Dedifferentiated amniotic fluid mesenchymal stem cell (primary cell): ENCODE data around the gene COL15A1.
"Not testable (repeated sequence)": the region's sequence is repeated elsewhere in the genome, so short reads cannot be mapped to it uniquely, and the experiment has no call there.

Experiments
- DNase-seq: peaks from one replicate; pipeline ENCODE4 v3.0.0-alpha.2; 2016; ENCODE audit errors: extremely low spot score

Gene COL15A1

GRCh38 chr9:99079542-99079941 lies 135.8 kb downstream of the COL15A1 start:
- DNase-seq: no peak

- DNase-seq: no peak
Measured at GRCh38 chr9:99083051-99083450, 139.3 kb downstream of the COL15A1 start.

- DNase-seq: peak; percentile 24
Measured at GRCh38 chr9:99085949-99086948, 142.5 kb downstream of the COL15A1 start.

GRCh38 chr9:99087462-99087861 lies 143.8 kb downstream of the COL15A1 start:
- DNase-seq: no peak

- no peak for DNase-seq
Measured at GRCh38 chr9:99090336-99091130, 146.8 kb downstream of the COL15A1 start.

GRCh38 chr9:99092643-99093491 lies 149.2 kb downstream of the COL15A1 start:
- DNase-seq: no peak

- DNase-seq: no peak
Measured at GRCh38 chr9:99093492-99093791, 149.7 kb downstream of the COL15A1 start.

- DNase-seq: no peak
Measured at GRCh38 chr9:99095565-99095964, 151.9 kb downstream of the COL15A1 start.

GRCh38 chr9:99096409-99096808 lies 152.7 kb downstream of the COL15A1 start:
- no peak for DNase-seq

- not testable (repeated sequence) for DNase-seq
Measured at GRCh38 chr9:99099806-99100585, 156.3 kb downstream of the COL15A1 start.

GRCh38 chr9:99101271-99101670 lies 157.6 kb downstream of the COL15A1 start:
- DNase-seq: no peak

GRCh38 chr9:99101812-99102211 lies 158.1 kb downstream of the COL15A1 start:
- DNase-seq: no peak

GRCh38 chr9:99103054-99103895 lies 159.6 kb downstream of the COL15A1 start:
- DNase-seq: no peak

GRCh38 chr9:99103901-99104458 lies 160.3 kb downstream of the COL15A1 start:
- DNase-seq: peak; percentile 41

GRCh38 chr9:99104459-99105151 lies 160.9 kb downstream of the COL15A1 start, which contains the start of gene TGFBR1:
TSS of gene TGFBR1 (plus strand) at chr9:99105113. CDS start at chr9:99105206, 93 bp downstream.
- peak; percentile 85 for DNase-seq

- peak; percentile 29 for DNase-seq
Measured at GRCh38 chr9:99105152-99106043, 161.7 kb downstream of the COL15A1 start.

- DNase-seq: peak; percentile 72
Measured at GRCh38 chr9:99106044-99106375, 162.3 kb downstream of the COL15A1 start.

GRCh38 chr9:99107421-99107820 lies 163.7 kb downstream of the COL15A1 start:
- no peak for DNase-seq
